ENCODE results near the gene HK2. TPM values are rescaled to one million over a fixed set of nuclear protein-coding genes. Genes with fewer than 3 reads are reported as not detected.
"Not testable (repeated sequence)": the region's sequence is repeated elsewhere in the genome, so short reads cannot be mapped to it uniquely, and the experiment has no call there.

The HK2 gene
- total RNA-seq, 2 experiments from 2014 or later: 27.8 to 29.6 TPM

GRCh38 chr2:74855114-74855707 lies 21.3 kb downstream of the HK2 start:
- POLR2A ChIA-PET, H3K9me3 Mint-ChIP-seq, DNase-seq, H3K27me3 Mint-ChIP-seq, H3K4me3 Mint-ChIP-seq, H3K27ac Mint-ChIP-seq: not testable (repeated sequence)
- Mint-ChIP-seq H3K36me3 (ENCODE audit: low read depth) (peaks cover 26% of the 10 kb centered on the region), H3K4me1 (peaks cover 44% of the 10 kb centered on the region)
- CTCF ChIA-PET: interaction anchor here (0.6 kb wide), 1 partner anchor 459 kb away, joined by 5 read pairs; no protein-coding TSS in a partner anchor

- ChIA-PET CTCF (interaction anchor here (1.0 to 1.2 kb wide), 3 partner anchors 16 to 19 kb away, joined by 3 read pairs; no protein-coding TSS in a partner anchor), POLR2A (no interaction called here)
- Mint-ChIP-seq H3K4me3 (no peak overlapping the region), H3K36me3 (ENCODE audit: low read depth) (peaks cover 23% of the 10 kb centered on the region), H3K27me3 (no peaks in the 10 kb centered on the region), H3K4me1 (peaks cover 35% of the 10 kb centered on the region), H3K9me3 (no peaks in the 10 kb centered on the region), H3K27ac (no peak overlapping the region)
- no peak for DNase-seq
These were observed 22.2 kb downstream of the HK2 start for GRCh38 chr2:74856004-74856578.

- peaks cover 20% of the 10 kb centered on the region for H3K36me3 Mint-ChIP-seq (ENCODE audit: low read depth)
- no peak overlapping the region for H3K27ac Mint-ChIP-seq
- H3K4me3 Mint-ChIP-seq: no peak overlapping the region
- no peaks in the 10 kb centered on the region for H3K9me3 Mint-ChIP-seq
- ChIA-PET POLR2A (no interaction called here), CTCF (interaction anchor here (1.0 to 1.2 kb wide), 3 partner anchors 16 to 19 kb away, joined by 3 read pairs; no protein-coding TSS in a partner anchor)
- DNase-seq: no peak
- H3K27me3 Mint-ChIP-seq: no peaks in the 10 kb centered on the region
- H3K4me1 Mint-ChIP-seq: peaks cover 30% of the 10 kb centered on the region
These were observed 22.7 kb downstream of the HK2 start for GRCh38 chr2:74856599-74856998.

- POLR2A ChIA-PET: no interaction called here
- no peak for DNase-seq
- H3K27me3 Mint-ChIP-seq: no peaks in the 10 kb centered on the region
- H3K4me3 Mint-ChIP-seq: no peak overlapping the region
- H3K27ac Mint-ChIP-seq: no peak overlapping the region
- CTCF ChIA-PET: interaction anchor here (1.0 to 1.4 kb wide), 4 partner anchors 15 to 20 kb away, joined by 3 read pairs; no protein-coding TSS in a partner anchor
- H3K9me3 Mint-ChIP-seq: no peaks in the 10 kb centered on the region
- peaks cover 32% of the 10 kb centered on the region for H3K4me1 Mint-ChIP-seq
- H3K36me3 Mint-ChIP-seq (ENCODE audit: low read depth): peaks cover 20% of the 10 kb centered on the region
These were observed 23.3 kb downstream of the HK2 start for GRCh38 chr2:74857215-74857614.

GRCh38 chr2:74857725-74858124 lies 23.8 kb downstream of the HK2 start:
- Mint-ChIP-seq H3K4me1 (peaks cover 36% of the 10 kb centered on the region), H3K4me3 (no peak overlapping the region), H3K36me3 (ENCODE audit: low read depth) (peaks cover 19% of the 10 kb centered on the region), H3K27ac (no peak overlapping the region), H3K27me3 (no peaks in the 10 kb centered on the region), H3K9me3 (no peaks in the 10 kb centered on the region)
- ChIA-PET POLR2A (no interaction called here), CTCF (interaction anchor here (1.4 kb wide), 1 partner anchor 21 kb away, joined by 3 read pairs; no protein-coding TSS in a partner anchor)
- DNase-seq: no peak

GRCh38 chr2:74858281-74858680 lies 24.4 kb downstream of the HK2 start:
- Mint-ChIP-seq H3K4me1 (peaks cover 39% of the 10 kb centered on the region), H3K27ac (no peak overlapping the region), H3K27me3 (no peaks in the 10 kb centered on the region), H3K4me3 (no peak overlapping the region), H3K36me3 (ENCODE audit: low read depth) (peaks cover 16% of the 10 kb centered on the region), H3K9me3 (no peaks in the 10 kb centered on the region)
- ChIA-PET CTCF (interaction anchor here (1.4 kb wide), 1 partner anchor 21 kb away, joined by 3 read pairs; no protein-coding TSS in a partner anchor), POLR2A (no interaction called here)
- no peak for DNase-seq

GRCh38 chr2:74860079-74860478 lies 26.2 kb downstream of the HK2 start:
- Mint-ChIP-seq H3K9me3 (no peaks in the 10 kb centered on the region), H3K4me1 (peaks cover 41% of the 10 kb centered on the region), H3K27me3 (no peaks in the 10 kb centered on the region), H3K4me3 (no peak overlapping the region), H3K27ac (no peak overlapping the region), H3K36me3 (ENCODE audit: low read depth) (peaks cover 10% of the 10 kb centered on the region)
- POLR2A ChIA-PET: no interaction called here
- CTCF ChIA-PET: interaction anchor here (1.0 kb wide), 1 partner anchor 23 kb away, joined by 3 read pairs; no protein-coding TSS in a partner anchor
- DNase-seq: no peak

GRCh38 chr2:74860521-74860920 lies 26.6 kb downstream of the HK2 start:
- CTCF ChIA-PET: interaction anchor here (1.0 kb wide), 1 partner anchor 24 kb away, joined by 3 read pairs; no protein-coding TSS in a partner anchor
- no peak overlapping the region for H3K4me3 Mint-ChIP-seq
- H3K36me3 Mint-ChIP-seq (ENCODE audit: low read depth): peaks cover 10% of the 10 kb centered on the region
- H3K27me3 Mint-ChIP-seq: no peaks in the 10 kb centered on the region
- no peaks in the 10 kb centered on the region for H3K9me3 Mint-ChIP-seq
- H3K27ac Mint-ChIP-seq: no peak overlapping the region
- H3K4me1 Mint-ChIP-seq: peaks cover 40% of the 10 kb centered on the region
- POLR2A ChIA-PET: no interaction called here
- DNase-seq: no peak

- ChIA-PET POLR2A (no interaction called here), CTCF (interaction anchor here (0.7 to 1.9 kb wide), 3 partner anchors 8 to 26 kb away, joined by 3 to 5 read pairs (median 4); no protein-coding TSS in a partner anchor)
- H3K36me3 Mint-ChIP-seq (ENCODE audit: low read depth): peaks cover 7% of the 10 kb centered on the region
- H3K4me1 Mint-ChIP-seq: peaks cover 43% of the 10 kb centered on the region
- no peak overlapping the region for H3K27ac Mint-ChIP-seq
- no peaks in the 10 kb centered on the region for H3K27me3 Mint-ChIP-seq
- no peak for DNase-seq
- H3K9me3 Mint-ChIP-seq: no peaks in the 10 kb centered on the region
- H3K4me3 Mint-ChIP-seq: no peak overlapping the region
These were observed 27.6 kb downstream of the HK2 start for GRCh38 chr2:74861531-74861930.

GRCh38 chr2:74862020-74862964 lies 28.4 kb downstream of the HK2 start:
- Mint-ChIP-seq H3K27ac (peak overlapping the region; percentile 28), H3K4me3 (no peak overlapping the region), H3K36me3 (ENCODE audit: low read depth) (peaks cover 5% of the 10 kb centered on the region), H3K27me3 (no peaks in the 10 kb centered on the region), H3K4me1 (peaks cover 46% of the 10 kb centered on the region), H3K9me3 (no peaks in the 10 kb centered on the region)
- ChIA-PET POLR2A (no interaction called here), CTCF (interaction anchor here (0.6 to 1.9 kb wide), 7 partner anchors 10 to 143 kb away, joined by 3 to 5 read pairs (median 4); no protein-coding TSS in a partner anchor)
- no peak for DNase-seq

- Mint-ChIP-seq H3K27me3 (no peaks in the 10 kb centered on the region), H3K36me3 (ENCODE audit: low read depth) (peaks cover 13% of the 10 kb centered on the region), H3K27ac (no peak overlapping the region), H3K4me1 (peaks cover 49% of the 10 kb centered on the region), H3K9me3 (no peaks in the 10 kb centered on the region), H3K4me3 (no peak overlapping the region)
- CTCF ChIA-PET: no interaction called here
- POLR2A ChIA-PET: no interaction called here
- no peak for DNase-seq
These were observed 29.9 kb downstream of the HK2 start for GRCh38 chr2:74863802-74864248.

- Mint-ChIP-seq H3K4me1 (peaks cover 52% of the 10 kb centered on the region), H3K36me3 (ENCODE audit: low read depth) (peaks cover 16% of the 10 kb centered on the region), H3K9me3 (no peaks in the 10 kb centered on the region), H3K4me3 (no peak overlapping the region), H3K27me3 (no peaks in the 10 kb centered on the region), H3K27ac (no peak overlapping the region)
- CTCF ChIA-PET: interaction anchor here (1.6 kb wide), 1 partner anchor 11 kb away, joined by 3 read pairs; no protein-coding TSS in a partner anchor
- DNase-seq: no peak
- POLR2A ChIA-PET: no interaction called here
These were observed 31.1 kb downstream of the HK2 start for GRCh38 chr2:74864728-74865722.
